Spleen (tissue), 11 donors: Measurements from ENCODE around the gene C11orf65. TPM values are rescaled to one million over a fixed set of nuclear protein-coding genes. Genes with fewer than 3 reads are reported as not detected.

Source experiments
- DNase-seq: peaks from one replicate; pipeline ENCODE4 v3.0.0-alpha.2; 2020
- H3K27ac ChIP-seq, 8 donors: fragments of 200-600 bp; sonication (generic) in 7 of 8; 1 replicate in 4 of 8; 2 replicates in 4 of 8; pipeline versions ENCODE4 v1.5.0 to v1.8.0; 2016 to 2021; ENCODE audit warnings: inconsistent platforms in 4 of 8, mild to moderate bottlenecking in 4 of 8, moderate library complexity in 1 of 8
- H3K27me3 ChIP-seq, 7 donors: fragments of 200-600 bp; sonication (generic) in 6 of 7; replicated peaks in 1 of 7; 1 replicate in 4 of 7; 2 replicates in 3 of 7; pipeline versions ENCODE4 v1.5.0 to v1.8.0; 2016 to 2021; ENCODE audit warnings: inconsistent platforms in 3 of 7, mild to moderate bottlenecking in 1 of 7
- H3K36me3 ChIP-seq, 6 donors: fragments of 200-600 bp; sonication (generic) in 5 of 6; 1 replicate in 4 of 6; 2 replicates in 2 of 6; pipeline versions ENCODE4 v1.5.0 to v1.8.0; 2016 to 2021; ENCODE audit warnings: inconsistent platforms in 2 of 6
- H3K4me1 ChIP-seq, 6 donors: fragments of 200-600 bp; sonication (generic) in 5 of 6; 1 replicate in 3 of 6; 2 replicates in 3 of 6; pipeline versions ENCODE4 v1.5.0 to v1.8.0; 2016 to 2021; ENCODE audit warnings: inconsistent platforms in 3 of 6
- H3K4me3 ChIP-seq, 8 donors: fragments of 200-600 bp; sonication (generic) in 7 of 8; 1 replicate in 4 of 8; 2 replicates in 4 of 8; pipeline versions ENCODE4 v1.5.0 to v1.8.0; 2016 to 2021; ENCODE audit warnings: inconsistent platforms in 4 of 8, mild to moderate bottlenecking in 4 of 8, moderate library complexity in 2 of 8
- H3K9me3 ChIP-seq, 8 donors: fragments of 200-600 bp; sonication (generic) in 7 of 8; 1 replicate in 4 of 8; 2 replicates in 4 of 8; pipeline versions ENCODE4 v1.5.0 to v1.8.0; 2016 to 2021; ENCODE audit warnings: inconsistent platforms in 4 of 8
- CTCF ChIP-seq, 11 experiments: fragments of 200-600 bp in 7 of 11; fragments of 450-650 bp in 4 of 11; sonication (generic) in 4 of 11; IDR thresholded peaks in 8 of 11; conservative IDR thresholded peaks in 3 of 11; 1 replicate in 7 of 11; 2 replicates in 4 of 11; pipeline versions ENCODE4 v1.4.0 to v1.8.0; 2016 to 2021; ENCODE audit warnings: antibody characterized with exemption in 11 of 11, inconsistent platforms in 4 of 11, mild to moderate bottlenecking in 1 of 11
- POLR2A ChIP-seq, 3 donors: fragments of 450-650 bp; IDR thresholded peaks; one replicate each; pipeline ENCODE4 v1.5.1; 2017; ENCODE audit warnings: antibody characterized with exemption in 3 of 3, mild to moderate bottlenecking in 1 of 3
- POLR2AphosphoS5 ChIP-seq, 3 donors: sonication (generic); formaldehyde crosslinking; IDR thresholded peaks; one replicate each; pipeline ENCODE4 v1.5.1; 2017; ENCODE audit warnings: antibody characterized with exemption in 3 of 3
- WGBS, 5 donors: extraction: QIAGEN DNeasy Blood & Tissue Kit in 3 of 5; methylation state at CpG; one replicate each; pipeline versions ENCODE4 v1.1.5 to v1.1.7; 2013 to 2018; 5-methylcytosine and 5-hydroxymethylcytosine counted together
- intact Hi-C: fragments of 100-400 bp; cut with DNase I; formaldehyde crosslinking; loops from one replicate; pipeline ENCODE4 v1.15.0; 2023; ENCODE audit warnings: low total_unique reads
- polyA plus RNA-seq, 3 donors: library from polyadenylated mRNA; stranded (reverse); fragments of 200-250 nt; gene quantifications; one replicate each; pipeline ENCODE4 v1.2.1, GENCODE V29; 2013
- total RNA-seq, 7 donors: library from RNA; depleted of rRNA in 3 of 7; stranded (reverse); fragments of >200 nt in 3 of 7; fragmentation: NEBNext Ultra II Directional in 4 of 7; extraction: Animal tissue kit (Norgen Biotek cat#: 25700) in 4 of 7; gene quantifications; one replicate each; pipeline versions ENCODE4 v1.1.0 to v1.2.1, GENCODE V29; 2016 to 2021
- donor health status: healthy with polysubstance abuse.
- donor health status: DM: no; HTN: no; CAD: no; lungs with moderate emphysema.
- donor health status: DM: no; HTN: no; CAD: no.
- donor health status: Bipolar disorder and iron deficiency.
- donor health status: healthy.
- donor health status: DM: no; HTN: no; CAD: no.
- donor health status: DM: yes; HTN: yes; CAD: no.

Gene C11orf65
- total and polyA plus RNA-seq, 10 donors: 0.22 to 1.0 (median 0.59) TPM; not detected in 1

GRCh38 chr11:108491936-108492335, 24.6 kb upstream of the C11orf65 start:
- no peak for DNase-seq
- intact Hi-C loops: no loop called here
- TF ChIP-seq POLR2A (IDR thresholded peaks at IDR 0.05): no peak
- no peak for TF ChIP-seq POLR2AphosphoS5 (IDR thresholded peaks at IDR 0.05)
- no peak for TF ChIP-seq CTCF (IDR thresholded peaks at IDR 0.05 in 8 of 11, conservative IDR thresholded peaks at IDR 0.05 in 3 of 11)
- H3K9me3 ChIP-seq: no peaks in the 10 kb centered on the region
- 73 to 84% (median 81%) methylated on average over 3 of the region's 3 CpGs for WGBS, 5 donors
- no peaks in the 10 kb centered on the region for H3K27me3 ChIP-seq
- peaks cover 4 to 10% (median 5%) of the 10 kb centered on the region in 6 donors for H3K4me1 ChIP-seq
- H3K4me3 ChIP-seq: no peak overlapping the region
- no peak overlapping the region for H3K27ac ChIP-seq
- peaks cover 0 to 39% (median 11%) of the 10 kb centered on the region in 6 donors for H3K36me3 ChIP-seq

- H3K36me3 ChIP-seq: peaks cover 0 to 90% (median 49%) of the 10 kb centered on the region in 6 donors
- no peak for DNase-seq
- no peaks in the 10 kb centered on the region for H3K27me3 ChIP-seq
- no peaks in the 10 kb centered on the region for H3K9me3 ChIP-seq
- intact Hi-C loops: no loop called here
- no peak overlapping the region for H3K27ac ChIP-seq
- H3K4me1 ChIP-seq: no peaks in the 10 kb centered on the region
- TF ChIP-seq POLR2A (IDR thresholded peaks at IDR 0.05) (no peak), POLR2AphosphoS5 (IDR thresholded peaks at IDR 0.05) (no peak), CTCF (IDR thresholded peaks at IDR 0.05 in 8 of 11, conservative IDR thresholded peaks at IDR 0.05 in 3 of 11) (no peak)
- WGBS, 5 donors: 90 to 97% (median 96%) methylated on average over 3 of the region's 3 CpGs
- no peak overlapping the region for H3K4me3 ChIP-seq
Measured at GRCh38 chr11:108486828-108487227, 19.5 kb upstream of the C11orf65 start.

GRCh38 chr11:108486331-108486730, 19.0 kb upstream of the C11orf65 start:
- intact Hi-C loops: no loop called here
- 95 to 99% (median 97%) methylated on average over 3 of the region's 3 CpGs for WGBS, 5 donors
- no peak overlapping the region for H3K4me3 ChIP-seq
- DNase-seq: no peak
- H3K27me3 ChIP-seq: no peaks in the 10 kb centered on the region
- H3K36me3 ChIP-seq: peaks cover 3 to 95% (median 52%) of the 10 kb centered on the region in 6 donors
- no peak for TF ChIP-seq CTCF (IDR thresholded peaks at IDR 0.05 in 8 of 11, conservative IDR thresholded peaks at IDR 0.05 in 3 of 11)
- no peak for TF ChIP-seq POLR2AphosphoS5 (IDR thresholded peaks at IDR 0.05)
- no peak for TF ChIP-seq POLR2A (IDR thresholded peaks at IDR 0.05)
- H3K9me3 ChIP-seq: no peaks in the 10 kb centered on the region
- H3K4me1 ChIP-seq: no peaks in the 10 kb centered on the region
- H3K27ac ChIP-seq: no peak overlapping the region

GRCh38 chr11:108483163-108483562, 15.8 kb upstream of the C11orf65 start:
- Histone ChIP-seq H3K4me3 (no peak overlapping the region), H3K36me3 (peaks cover 3 to 91% (median 41%) of the 10 kb centered on the region in 6 donors), H3K4me1 (no peaks in the 10 kb centered on the region), H3K27ac (no peak overlapping the region), H3K27me3 (no peaks in the 10 kb centered on the region), H3K9me3 (no peaks in the 10 kb centered on the region)
- no peak for DNase-seq
- TF ChIP-seq POLR2A (IDR thresholded peaks at IDR 0.05) (no peak), CTCF (IDR thresholded peaks at IDR 0.05 in 8 of 11, conservative IDR thresholded peaks at IDR 0.05 in 3 of 11) (no peak), POLR2AphosphoS5 (IDR thresholded peaks at IDR 0.05) (no peak)
- intact Hi-C loops: no loop called here
